GM19351 (cell line): ENCODE measurements around the gene CYFIP2.
"Not testable (repeated sequence)": the region's sequence is repeated elsewhere in the genome, so short reads cannot be mapped to it uniquely, and the experiment has no call there.

Experiments
- ATAC-seq: cut with Tn5 transposase; IDR thresholded peaks from one replicate; pipeline ENCODE4 v1.9.1; 2021; ENCODE audit warnings: mild to moderate bottlenecking, moderate library complexity; ENCODE audit not compliant: unreplicated experiment

CYFIP2 gene

DNA sequence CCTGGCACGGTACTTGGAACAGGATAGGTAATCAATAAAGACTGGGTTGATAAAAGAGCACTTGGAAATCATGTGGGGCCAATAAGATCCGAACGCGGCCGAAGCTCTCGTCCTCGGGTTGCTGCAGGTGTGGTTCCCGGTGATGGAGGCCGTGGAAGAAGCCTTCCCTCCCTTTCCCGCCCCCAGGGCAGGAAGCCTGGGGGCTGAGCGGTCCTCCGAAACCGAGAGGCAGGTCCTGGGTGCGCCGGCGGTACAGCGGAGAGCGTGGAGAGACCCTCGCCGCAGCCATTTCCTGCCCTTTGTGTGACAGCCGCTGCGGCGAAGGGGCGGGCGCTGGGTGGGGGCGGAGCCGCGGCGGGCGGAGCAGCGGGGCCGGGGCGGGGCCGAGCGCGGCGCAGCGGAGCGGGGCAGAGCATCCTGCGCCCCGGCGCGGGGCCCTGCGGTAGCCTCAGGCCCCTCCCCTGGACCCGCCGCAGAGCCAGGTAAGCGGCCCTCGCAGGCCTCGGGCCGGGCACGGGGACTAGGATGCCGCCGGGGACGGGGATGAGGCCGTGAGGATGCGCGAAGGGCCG is at the start of gene CYFIP2:
Gene CYFIP2 (plus strand): TSS at position 410 of the 572 bp plus-strand sequence. CDS start 19,239 bp downstream, outside the sequence.
- ATAC-seq: peak; percentile 80

DNA sequence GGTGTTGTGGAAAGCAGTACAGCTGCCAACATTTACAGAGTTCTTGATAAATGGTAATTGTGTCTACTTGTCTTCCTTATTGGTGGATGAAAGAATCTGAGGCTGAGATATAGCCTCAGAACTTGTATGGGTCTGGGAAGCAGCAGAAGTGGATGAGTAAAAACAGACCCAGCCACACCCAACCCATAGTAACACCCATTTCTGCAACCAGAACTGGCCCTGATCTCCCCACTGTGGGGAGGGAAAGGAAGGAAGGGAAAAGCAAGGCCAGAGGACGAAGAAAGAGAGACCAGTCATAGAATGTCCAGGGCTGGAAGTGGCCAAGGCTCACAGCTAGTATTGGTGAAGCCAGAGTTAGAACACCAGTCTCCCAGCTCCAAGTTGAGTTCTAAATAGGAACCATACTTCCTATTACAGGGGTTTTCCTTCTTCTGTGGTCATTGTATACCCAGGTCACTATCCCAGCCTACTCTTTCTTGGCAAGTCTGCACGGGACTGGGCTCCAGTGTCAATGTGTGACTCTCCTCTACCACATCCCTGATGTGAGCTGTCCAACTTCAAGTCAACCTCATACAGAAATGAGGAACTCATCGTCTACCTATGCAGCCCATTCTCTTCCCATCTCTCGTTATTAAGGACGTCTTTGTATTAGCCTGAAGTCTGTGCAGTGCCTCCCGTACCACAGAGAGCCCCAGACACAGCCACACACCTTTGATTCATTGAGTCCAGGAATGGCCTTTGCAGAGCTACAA is 49.4 kb upstream of the CYFIP2 start:
- ATAC-seq: no peak

DNA sequence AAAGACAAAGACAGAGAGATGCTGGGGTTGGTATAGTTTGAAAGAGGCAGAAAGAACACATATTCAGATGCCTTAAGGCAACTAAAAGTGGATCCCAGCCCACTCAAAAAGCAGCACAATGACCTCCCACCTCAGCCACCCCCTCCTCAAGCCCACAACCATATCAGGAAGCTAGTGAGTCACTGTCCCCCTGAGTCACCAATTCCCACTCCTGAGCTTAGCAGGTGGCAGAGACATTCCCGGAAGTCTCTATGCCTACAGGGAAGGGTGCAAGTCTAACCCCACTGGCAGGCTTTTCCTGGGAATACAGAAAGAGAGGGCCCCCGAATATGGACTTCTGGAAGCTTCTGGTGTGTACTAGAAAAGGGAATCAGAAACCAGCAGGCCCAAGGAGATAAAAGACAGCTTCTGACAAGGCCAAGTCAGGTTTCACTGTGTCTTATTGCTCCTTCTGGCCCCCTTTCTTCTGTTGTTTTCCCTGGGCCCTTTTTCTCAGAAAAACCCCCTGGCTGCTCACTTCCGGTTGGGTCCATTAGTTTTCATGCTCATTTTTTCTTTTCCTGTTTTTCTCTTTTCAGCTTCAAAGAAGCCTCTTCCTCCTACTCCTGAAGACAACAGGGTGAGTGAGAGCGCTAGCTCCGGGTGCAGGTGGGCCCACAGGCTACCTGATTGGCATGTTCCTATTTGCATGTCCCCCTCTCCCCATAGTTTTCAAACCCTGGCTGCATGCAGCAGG is 48.5 kb upstream of the CYFIP2 start:
- no peak for ATAC-seq

GRCh38 chr5:157219491-157220271 is 46.2 kb upstream of the CYFIP2 start:
- peak; percentile 64 for ATAC-seq

GRCh38 chr5:157221959-157222358 is 44.0 kb upstream of the CYFIP2 start:
- ATAC-seq: no peak

DNA sequence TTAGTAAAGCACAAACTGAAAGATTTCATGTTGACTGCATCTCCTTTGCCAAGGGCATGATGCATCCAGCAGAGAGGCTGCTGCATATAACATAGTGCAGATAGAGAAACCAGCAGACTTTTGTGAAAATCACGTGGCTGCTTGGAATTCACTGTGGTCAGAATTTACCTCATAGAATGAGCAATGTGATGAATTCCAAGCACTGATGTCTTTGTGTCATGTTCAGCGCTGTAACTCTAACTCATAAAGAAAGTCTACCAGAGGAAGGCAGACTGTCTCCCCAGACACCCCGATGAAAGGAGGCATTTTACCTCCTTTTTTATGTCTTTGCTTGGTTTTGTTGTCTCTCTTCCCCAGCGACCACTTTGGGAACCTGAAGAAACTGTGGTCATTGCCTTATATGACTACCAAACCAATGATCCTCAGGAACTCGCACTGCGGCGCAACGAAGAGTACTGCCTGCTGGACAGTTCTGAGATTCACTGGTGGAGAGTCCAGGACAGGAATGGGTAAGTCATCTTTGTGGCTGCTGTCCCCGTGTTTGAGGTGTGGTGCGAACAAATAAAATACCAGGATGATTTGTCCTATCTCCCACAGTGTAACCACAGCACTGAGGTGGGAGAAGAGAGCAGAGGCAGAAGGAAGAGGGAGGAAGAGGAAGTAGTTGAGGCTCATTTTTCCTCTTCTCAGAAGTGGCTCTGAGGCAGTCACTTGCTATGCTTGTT is 43.3 kb upstream of the CYFIP2 start:
- ATAC-seq: no peak

DNA sequence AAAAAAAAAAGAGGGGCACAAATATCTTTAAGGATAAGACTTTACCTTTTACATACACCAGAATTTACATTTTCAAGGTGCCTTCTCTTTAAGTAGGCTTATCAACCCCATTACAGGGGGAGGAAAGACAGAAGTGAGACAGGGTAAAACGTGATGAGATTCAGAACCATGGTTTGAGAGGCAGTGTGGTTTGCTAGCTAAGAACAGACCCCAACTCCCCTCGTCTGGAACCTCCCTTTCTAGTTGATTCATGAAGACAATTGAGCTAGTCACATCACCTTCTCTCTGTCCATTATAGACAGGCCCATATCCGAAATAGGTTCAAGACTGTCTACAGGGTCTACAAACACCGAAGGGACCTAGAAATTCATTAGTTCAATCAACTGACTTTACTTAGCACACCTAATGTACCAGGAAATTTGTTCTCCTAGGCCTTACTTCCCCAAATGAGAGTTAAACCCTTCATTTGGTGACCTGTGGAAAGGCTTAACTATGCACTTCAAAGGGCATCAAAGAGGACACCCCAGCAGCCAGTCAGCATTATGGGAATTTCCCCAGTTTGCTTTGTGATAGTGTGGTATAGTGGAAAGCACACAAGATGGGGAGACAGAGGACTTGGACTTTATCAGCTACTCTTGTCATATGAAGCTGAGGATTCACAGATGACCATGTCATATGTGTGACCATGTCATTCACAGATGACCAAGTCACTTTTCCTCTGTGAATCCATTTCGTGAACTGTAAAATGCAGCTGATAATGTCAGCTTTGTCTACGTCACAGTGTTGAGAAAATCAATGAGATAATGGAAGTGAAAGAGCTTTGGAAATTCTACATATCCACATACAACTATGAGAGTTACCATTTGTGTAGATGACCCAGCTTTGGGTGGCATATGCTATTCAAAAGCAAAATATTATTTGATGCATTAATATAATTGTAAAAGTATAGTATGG is 40.2 kb upstream of the CYFIP2 start:
- ATAC-seq: no peak

GRCh38 chr5:157230610-157231009 is 35.3 kb upstream of the CYFIP2 start:
- no peak for ATAC-seq

DNA sequence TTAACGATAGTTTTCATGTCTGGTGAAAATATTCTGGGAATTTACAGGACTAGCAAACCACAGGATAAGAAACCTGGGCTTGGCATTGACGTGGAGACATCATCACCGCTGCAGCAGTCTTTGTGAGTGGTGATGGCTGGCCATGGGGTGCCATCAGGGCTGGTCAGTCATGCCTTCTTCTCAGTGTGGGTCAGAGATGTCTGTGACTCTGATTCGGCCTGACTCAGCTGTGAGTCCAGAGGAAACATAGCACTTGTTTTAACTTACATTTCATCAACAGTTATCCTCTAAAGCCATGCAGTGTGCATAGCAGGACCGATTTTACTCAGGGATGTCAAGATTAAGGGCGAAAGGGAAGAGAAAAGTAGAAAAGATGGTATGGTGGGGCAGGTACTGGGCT is 33.2 kb upstream of the CYFIP2 start:
- ATAC-seq: no peak

DNA sequence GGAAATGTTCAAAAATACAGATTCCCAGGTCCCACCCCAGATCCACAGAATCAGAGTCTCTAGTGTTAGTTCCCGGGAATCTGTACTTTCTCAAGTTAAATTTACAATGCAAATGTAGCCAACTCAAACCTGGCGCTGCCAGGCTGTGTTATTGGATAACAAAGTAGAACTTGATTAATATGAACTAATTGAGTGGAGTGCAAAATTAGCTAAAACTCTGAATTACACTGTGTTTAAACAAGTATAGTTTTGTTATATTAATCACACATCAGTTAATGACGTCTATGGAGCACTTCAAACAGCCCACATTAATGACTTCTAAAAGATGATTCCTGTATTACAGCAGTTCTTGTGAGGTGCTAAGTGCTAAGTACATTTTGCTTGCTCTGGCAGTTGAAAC is 32.4 kb upstream of the CYFIP2 start:
- no peak for ATAC-seq

DNA sequence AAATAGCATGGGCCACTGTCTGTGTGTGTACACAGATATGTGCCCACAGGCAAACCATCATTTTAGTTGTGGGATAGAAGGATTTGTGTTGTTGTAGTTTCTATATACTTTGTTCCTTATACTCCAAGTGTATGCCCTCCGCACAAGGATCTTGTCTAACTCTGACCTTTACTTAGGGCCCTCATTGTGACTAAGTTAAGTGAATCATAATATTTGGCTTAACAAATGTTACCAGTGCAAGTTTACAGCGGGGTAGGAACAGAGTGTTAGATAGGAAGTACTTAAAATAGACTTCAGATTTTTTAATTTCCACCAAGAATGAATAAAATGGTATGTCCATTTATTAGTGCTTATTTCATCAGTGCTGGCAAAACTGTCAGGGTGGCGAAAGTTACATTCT is 29.5 kb upstream of the CYFIP2 start:
- ATAC-seq: no peak

- ATAC-seq: no peak
Measured at GRCh38 chr5:157241483-157241882, 24.4 kb upstream of the CYFIP2 start.

DNA sequence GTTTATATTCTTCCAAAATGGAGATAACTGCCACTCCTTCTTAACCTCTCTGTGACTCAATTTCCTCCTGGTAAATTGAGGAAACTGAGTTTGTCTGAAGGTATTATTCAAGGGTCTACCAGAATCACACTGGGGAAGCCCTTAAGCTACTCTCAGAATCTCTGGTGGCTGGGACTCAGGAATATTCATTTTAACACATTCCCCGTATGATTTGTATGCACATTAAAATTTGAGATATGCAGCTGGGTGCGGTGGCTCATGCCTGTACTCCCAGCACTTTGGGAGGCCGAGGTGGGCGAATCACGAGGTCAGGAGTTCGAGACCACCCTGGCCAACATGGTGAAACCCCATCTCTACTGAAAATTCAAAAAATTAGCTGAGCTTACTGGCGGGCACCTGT is 21.2 kb upstream of the CYFIP2 start:
- ATAC-seq: not testable (repeated sequence)

DNA sequence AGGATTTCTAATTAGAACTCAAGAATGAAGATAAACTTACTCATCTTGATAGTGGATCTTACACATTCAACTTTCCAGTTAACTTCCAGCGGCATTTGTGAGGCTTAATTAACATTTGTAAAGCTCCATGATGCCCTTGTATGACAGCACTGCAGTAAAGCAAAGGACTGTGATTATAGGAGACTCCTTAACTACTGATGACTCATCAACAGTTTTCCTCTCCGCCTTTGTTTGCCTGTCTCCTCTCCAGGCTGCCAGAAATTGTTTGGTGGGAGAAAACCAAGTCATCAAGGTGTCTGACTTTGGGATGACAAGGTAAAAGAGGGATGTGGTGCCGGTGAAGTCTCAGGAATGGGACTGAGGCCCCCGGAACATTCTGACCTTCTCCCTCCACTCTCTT is 20.4 kb upstream of the CYFIP2 start:
- no peak for ATAC-seq

DNA sequence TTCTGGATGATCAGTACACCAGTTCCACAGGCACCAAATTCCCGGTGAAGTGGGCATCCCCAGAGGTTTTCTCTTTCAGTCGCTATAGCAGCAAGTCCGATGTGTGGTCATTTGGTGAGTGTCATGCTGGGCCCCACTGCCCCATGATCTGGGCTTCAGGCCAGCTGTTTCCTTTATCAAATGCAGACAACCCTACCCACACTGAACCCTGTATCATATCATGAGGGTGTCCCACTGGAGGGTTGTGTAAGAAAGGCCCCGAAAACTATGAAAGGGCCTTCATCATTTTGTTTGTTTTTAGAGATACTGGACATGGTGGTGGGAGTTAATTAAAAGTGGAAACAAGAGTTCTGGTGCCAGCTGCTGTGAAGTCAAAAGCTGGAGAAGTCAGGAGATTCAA is 20.0 kb upstream of the CYFIP2 start:
- no peak for ATAC-seq

GRCh38 chr5:157247267-157247666 is 18.7 kb upstream of the CYFIP2 start:
- ATAC-seq: peak; percentile 54

DNA sequence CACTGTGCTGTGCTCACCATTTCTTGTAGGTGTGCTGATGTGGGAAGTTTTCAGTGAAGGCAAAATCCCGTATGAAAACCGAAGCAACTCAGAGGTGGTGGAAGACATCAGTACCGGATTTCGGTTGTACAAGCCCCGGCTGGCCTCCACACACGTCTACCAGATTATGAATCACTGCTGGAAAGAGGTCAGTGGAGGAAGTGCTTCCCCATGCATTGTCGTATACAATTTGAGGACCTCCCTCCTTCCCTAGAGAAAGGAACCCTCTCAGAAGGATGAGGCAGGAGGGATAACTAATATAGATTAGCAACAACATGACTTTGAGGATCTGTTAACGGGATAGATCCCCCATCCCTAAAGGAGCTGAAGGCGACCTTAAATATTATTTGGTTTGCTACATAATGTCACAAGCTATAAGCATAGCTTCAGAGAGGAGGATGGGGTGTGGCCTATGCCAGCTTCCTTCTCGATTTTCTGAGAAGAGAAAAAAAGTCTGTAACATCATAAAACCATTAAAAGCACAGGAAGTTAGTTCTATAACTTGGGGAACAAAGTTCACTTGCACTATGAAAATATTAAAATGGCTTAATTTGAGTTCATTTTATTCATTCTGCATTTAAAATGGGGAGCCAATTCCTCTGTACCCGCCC is 17.0 kb upstream of the CYFIP2 start:
- ATAC-seq: no peak

GRCh38 chr5:157252711-157253465 is 13.0 kb upstream of the CYFIP2 start:
- peak; percentile 93 for ATAC-seq
